ENCODE data around the gene SURF2.

DNA sequence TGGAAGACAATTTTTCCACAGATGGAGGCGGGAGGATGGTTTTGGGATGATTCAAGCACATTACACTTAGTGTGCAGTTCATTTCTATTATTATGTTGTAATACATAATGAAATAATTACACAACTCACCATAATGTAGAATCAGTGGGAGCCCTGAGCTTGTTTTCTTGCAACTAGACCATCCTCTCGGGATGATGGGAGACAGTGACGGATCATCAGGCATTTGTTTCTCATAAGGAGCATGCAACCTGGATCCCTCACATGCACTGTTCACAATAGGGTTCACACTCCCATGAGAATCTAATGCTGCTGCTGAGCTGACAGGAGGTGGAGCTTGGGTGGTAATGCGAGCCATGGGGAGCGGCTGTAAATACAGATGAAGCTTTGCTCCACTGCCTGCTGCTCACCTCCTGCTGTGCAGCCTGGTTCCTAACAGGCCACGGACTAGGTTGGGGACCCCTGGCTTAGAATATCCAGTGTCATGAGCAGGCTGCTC is 21.4 kb downstream of the SURF2 start:
- TF ChIP-seq POLR2AphosphoS5 (IDR thresholded peaks at IDR 0.05; ENCODE audit: low read depth, low read length) (no peak), CTCF (IDR thresholded peaks at IDR 0.05 in 2 of 3, conservative IDR thresholded peaks at IDR 0.05 in 1 of 3; ENCODE audit: borderline replicate concordance in 1 of 3, insufficient read depth in 1 of 3, low read depth in 2 of 3, low read length in 2 of 3) (no peak), SIN3A (IDR thresholded peaks at IDR 0.05; ENCODE audit: low read depth) (no peak), EZH2phosphoT487 (IDR thresholded peaks at IDR 0.05; ENCODE audit: borderline replicate concordance) (no peak)
